HL-60/S4 treated with phorbol 12-myristate 13-acetate at 8.2 ng/mL for 4 days and 3 days (cell line): Measurements from ENCODE around the gene MAPK13.

ENCODE experiments used
- in situ Hi-C: fragments of 300-500 bp; cut with MboI; formaldehyde crosslinking; loops from 2 replicates; pipeline ENCODE4 v1.15.0; 2022; ENCODE audit warnings: low sequenced_read_pairs

The MAPK13 gene

DNA sequence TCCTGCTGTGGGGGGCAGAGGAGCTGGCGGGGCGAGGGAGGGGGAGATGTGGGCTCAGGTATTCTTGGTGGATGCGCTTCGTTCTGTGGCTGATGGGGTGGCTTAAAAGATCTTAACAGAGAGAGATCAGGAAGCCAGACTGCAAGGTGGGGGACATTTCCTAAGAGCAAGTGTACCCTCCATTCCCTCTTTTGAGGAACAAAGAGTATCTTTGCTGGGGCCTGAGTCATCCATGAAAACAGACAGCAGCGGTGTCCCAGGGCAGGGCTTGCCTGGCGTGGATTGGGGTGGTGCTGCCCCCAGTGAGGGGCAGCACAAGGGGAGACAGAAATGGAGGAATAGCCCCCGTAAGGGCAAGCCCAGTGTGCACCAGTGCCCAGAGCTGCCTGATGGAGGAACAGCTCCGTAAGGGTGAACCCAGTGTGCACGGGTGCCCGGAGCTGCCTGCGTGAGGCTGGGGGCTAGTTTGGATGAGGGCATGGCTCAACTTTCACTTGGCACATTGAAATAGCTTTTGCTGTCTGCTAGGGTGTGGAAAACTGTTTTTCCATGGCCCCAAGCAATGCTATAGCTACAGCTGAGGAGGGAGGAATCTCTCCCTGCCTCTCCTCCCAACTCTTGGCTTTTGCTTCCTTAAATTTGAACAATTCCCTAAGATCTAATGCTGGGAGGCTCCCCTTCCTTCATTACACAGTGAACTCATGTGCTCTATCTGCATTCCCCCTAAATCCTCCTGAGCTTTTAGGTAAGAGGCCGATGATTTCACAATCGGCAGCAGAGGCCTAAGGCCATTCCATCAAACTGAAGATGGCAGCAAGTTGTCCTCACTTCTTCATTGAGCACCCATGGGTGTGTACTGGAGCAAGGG, 12.9 kb downstream of the MAPK13 start:
- in situ Hi-C loops: no loop called here

DNA sequence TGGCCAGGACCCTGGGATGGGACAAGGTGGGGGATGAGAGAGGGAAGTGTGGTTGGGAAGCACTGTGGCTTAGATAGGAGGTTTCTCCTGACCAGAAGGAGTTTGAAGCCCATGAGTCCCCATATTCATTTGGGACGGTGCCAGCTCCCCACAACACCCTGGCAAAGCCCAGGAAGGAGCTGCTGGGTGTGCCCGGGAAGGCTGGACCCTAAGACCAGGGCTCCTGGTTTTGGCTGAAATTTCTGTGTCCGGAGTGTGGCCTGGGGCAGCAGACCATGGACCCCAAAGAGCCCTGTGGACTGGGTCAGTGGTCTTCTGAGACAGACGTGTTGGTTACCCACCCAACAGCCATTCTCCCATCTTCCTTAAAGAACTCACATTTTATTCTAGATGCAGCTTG, 15.2 kb downstream of the MAPK13 start:
- in situ Hi-C loops: no loop called here

DNA sequence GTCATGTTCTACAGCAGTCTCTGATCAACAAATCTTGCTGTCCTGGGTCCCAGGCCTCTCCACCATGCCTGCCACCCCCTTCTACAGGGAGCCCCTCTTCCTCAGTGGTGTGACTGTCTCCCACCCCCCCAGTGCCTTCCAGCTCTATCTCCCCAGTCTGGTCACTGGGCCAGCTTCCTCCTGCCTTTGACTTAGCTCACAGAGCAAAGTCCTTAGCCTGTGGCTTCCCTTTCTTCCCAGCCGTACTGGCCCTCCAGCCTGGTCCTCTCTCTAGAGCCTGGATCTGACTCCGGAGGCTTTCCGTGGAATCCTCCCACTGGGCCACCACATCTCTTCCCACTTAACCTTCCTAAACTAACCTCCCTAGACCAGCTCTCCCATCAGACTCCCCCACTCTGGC, 17.0 kb downstream of the MAPK13 start:
- in situ Hi-C loops: no loop called here

DNA sequence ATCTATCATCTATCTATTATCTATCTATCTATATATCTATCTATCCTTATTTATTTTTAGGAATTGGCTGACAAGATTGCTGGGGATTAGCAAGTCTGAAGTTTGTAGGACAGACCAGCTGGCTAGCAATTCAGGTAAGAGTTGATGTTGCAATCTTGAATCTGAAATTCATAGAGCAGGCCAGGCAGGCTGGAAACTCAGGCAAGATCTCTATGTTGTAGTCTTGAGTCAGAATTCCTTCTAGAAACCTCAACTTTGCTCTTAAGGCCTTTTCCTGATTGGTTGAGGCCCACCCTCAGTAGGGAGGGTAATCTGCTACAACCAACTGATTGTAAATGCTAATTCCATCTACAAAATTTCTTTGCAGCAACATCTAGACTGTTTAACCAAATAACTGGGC, 19.2 kb downstream of the MAPK13 start:
- in situ Hi-C loops: no loop called here

DNA sequence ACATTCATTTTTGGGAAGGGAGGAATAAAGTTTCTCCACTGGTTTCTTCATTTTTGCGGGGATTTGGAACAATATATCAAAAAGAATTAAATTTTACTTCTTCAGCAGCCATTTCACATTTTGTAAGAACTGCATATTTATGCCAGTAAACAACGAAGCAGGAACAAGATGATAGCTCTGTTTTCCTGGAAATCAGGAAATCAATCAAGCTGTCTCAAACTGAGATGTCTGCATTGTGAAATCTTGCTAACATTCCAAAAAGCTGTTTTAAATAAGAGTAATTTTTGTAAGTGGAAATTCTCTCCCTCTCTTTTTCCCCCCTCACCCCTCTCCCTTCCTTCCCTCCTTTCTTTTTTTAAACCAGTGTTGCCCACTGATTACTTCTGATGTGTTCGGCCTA, 20.0 kb downstream of the MAPK13 start:
- in situ Hi-C loops: no loop called here

DNA sequence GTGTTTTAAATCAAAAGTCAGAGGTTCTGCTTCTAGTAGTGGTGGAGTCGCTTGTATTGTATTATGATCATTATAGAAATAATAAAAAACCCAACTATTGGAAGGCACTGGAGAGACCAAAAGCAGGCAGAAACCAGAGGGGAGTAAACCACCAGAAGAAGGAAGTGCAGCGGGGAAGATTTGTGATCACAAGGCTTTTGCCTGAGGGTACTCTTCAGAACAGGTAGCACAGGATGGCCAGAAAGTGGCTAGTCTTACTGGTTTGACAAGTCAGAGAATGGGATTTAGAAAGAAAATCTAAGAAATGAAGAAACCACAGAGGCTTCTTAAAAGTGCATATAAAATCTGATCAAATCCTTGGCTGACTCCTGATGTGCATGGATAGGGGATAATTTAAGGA, 24.0 kb downstream of the MAPK13 start:
- in situ Hi-C loops: no loop called here

DNA sequence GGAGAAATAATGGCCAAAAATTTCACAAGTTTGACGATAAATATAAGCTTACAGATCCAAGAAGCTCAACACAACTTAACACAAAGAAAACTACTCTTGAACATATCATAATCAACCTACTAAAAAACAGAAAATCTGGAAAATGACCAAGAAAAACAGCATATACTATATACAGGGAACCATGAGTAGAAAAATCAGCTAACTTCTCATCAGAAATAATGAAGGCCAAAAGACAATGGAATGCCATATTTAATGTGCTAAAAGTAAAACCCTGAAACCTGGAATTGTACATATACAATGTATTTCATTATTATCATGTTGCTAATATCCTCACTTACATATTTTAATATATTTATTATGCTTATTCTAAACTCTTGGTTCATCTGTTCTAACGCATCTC, 25.3 kb downstream of the MAPK13 start:
- in situ Hi-C loops: no loop called here

DNA sequence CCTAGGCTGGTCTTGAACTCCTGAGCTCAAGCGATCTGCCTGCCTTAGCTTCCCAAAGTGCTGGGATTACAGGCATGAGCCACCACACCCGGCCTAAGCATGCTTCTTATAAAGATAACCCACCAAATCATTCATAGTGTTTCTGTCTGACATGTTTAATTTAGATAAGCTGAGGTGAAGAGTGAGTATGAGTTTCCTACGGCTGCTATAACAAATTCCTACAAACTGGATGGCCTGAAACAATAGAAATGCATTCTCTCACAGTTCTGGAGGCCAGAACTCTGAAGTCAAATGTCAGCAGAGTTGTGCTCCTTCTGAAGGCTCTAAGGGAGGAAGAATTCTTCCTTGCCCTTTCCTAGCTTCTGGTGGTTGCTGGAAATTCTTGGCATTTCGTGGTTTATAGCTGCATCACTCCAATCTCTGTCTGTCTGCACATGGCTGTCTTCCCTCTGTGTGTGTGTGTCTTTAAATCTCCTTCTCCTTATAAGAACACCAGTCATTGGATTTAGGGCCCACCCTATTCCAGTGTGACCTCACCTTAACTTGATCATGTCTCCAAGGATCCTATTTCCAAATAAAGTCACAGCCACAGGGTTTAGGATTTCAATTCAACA, 29.9 kb downstream of the MAPK13 start:
- in situ Hi-C loops: no loop called here

DNA sequence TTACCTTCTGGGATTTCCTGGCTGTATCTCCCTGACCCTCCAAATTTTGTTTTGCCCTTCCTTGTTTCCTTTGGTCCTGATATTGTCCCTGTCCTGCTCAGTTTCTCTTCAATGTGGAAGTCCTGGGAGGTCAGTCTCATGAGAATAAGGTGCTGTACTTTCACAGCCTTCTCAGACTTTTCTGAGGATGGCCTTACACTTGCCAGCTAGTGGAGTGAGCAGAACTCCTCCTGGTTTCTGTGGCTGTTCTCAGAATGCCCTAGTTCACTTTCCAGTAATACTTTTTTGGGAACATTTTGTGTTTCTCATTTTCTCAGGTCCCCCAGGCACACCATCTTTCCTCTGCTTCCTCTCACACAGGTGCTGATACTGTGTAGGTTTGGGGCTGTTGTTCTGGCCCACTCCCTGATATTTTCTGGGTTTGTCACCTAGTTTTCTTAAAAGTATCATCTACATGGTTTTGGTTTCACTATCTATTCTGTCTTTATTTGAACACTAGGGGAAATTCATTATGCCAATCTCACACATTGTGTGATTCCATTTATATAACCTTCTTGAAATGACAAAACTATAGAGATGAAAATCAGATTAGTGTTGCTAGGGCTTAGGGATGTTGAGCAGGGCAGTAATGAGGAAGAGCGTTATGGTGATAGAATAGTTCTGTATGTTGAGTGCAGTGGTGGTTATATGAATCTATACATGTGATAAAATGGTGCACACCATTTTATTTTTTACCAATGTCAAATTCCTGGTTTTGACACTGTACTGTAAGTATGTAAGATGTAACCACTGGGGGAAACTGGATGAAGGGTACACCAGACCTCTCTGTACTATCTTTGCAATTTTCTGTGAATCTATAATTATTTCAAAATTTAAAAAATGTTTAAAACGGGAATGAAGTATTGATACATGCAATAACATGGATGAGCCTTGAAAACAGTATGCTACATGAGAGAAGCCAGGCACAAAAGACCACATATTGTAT, 39.0 kb downstream of the MAPK13 start:
- in situ Hi-C loops: no loop called here

DNA sequence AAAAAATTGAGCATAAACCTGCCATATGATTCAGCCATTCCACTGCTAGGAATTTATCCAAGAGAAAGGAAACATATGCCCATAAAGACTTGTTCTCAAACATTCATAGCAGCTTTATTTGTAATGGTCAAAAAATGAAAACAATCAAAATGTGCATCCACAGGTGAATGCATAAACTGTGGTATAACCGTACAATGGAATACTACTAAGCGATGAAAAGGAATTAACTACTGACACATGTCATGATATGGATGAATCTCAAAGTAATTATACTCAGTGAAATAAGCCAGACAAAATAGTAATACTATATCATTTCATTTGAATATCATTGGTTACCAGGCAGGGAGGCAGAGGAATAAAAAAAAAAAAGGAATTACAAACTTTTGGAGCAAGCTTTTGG, 40.4 kb downstream of the MAPK13 start:
- in situ Hi-C loops: no loop called here

DNA sequence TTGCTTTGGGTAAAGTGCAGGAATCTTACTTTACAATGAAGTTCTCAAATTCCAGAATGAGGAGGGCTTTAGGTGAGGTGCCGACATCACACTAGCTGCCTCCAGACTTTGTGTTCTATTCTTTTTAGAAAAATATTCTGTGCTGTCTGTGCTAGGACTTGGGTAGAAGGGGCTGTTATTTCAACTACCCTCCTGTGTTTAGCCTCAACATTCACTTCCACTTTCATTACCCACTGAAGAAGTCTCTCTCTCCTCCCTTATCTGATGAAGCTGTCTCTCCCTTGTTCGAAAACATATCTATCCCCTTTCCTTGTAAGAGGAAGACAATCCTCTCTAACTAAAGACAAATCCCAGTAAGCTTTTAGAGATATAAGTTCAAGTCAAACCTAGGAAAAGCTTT, 41.3 kb downstream of the MAPK13 start:
- in situ Hi-C loops: no loop called here

DNA sequence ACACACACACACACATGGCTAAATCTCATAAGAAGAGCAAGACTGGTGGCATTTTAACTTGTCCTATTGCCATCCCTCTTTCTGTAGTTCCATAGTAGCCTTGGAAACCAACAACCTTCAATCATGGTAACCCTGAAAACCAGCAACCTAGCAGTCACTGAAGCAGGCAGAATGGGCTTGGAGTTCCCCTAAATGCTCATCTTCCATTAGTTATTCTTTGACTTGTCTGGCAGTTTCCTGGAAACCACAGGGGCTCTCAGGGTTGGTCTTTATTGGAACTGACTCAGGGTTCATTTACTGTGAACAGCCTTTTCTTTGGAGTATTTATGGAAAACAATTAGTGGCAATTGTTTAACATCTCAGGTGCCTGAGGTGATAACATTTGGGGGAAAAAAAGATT, 46.9 kb downstream of the MAPK13 start:
- in situ Hi-C loops: no loop called here

DNA sequence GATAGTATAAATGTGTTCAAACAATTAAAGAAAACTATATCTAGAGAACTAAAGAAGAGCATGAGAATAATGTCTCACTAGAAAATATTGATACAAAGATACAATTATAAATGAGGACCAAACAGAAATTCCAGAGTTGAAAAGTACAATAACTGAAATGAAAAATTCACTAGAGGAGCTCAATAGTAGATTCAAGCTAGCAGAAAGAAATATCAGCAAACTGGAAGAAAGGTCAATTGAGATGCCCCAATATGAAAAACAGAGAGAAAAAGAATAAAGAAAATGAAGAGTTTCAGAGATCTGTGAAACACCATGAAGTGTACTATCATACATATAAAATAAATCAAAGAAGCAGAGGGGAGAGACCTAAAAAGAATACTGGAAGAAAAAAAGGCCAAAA, 48.2 kb downstream of the MAPK13 start:
- in situ Hi-C loops: no loop called here

DNA sequence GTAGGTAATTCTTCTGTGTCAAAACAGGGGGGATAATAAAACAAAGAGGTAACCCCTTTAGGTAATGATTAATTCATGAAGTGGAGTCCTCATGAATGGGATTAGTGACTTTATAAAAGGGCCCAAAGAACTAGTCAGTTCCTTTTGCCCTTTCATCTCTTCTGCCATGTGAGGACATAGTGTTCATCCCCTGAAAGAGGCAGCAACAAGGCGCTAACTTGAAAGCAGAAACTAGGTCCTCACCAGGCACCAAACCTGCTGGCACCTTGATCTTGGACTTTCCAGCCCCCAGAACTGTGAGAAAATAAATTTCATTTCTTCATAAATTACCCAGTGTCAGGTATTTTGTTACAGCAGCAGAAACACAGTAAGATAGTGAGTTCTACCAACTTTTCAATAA, 49.8 kb downstream of the MAPK13 start:
- in situ Hi-C loops: no loop called here

DNA sequence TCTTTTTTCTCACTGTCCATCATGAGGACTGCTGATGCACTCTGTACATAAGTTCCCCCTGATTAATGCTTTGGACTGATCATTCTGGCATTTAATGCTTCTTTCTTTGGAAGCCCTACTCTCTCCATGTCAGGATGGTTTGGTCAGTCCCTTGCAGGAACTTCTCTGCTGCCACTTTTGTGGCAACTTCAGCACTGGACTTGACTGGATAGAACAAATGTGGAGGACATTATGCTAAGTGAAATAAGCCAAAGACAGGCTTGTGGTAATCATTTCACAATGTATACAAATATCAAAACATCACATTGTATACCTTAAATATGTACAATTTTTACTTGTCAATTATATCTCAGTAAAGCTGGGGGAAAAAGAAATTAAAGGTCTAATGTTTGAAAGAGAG, 54.0 kb downstream of the MAPK13 start:
- in situ Hi-C loops: no loop called here

DNA sequence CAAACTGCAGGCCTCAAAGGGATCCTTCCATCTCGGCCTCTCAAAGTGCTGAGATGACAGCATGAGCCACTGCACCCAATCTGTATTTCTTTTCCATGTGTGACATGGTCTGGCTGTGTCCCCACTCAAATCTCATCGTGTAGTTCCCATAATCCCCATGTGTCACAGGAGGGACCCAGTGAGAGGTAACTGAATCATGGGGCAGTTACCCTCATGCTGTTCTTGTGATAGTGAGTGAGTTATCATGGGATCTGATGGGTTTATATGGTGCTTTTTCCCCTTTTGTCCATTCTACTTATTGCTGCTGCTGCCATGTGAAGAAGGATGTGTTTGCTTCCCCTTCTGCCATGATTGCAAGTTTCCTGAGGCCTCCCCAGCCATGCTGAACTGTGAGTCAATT, 55.9 kb downstream of the MAPK13 start:
- in situ Hi-C loops: no loop called here

DNA sequence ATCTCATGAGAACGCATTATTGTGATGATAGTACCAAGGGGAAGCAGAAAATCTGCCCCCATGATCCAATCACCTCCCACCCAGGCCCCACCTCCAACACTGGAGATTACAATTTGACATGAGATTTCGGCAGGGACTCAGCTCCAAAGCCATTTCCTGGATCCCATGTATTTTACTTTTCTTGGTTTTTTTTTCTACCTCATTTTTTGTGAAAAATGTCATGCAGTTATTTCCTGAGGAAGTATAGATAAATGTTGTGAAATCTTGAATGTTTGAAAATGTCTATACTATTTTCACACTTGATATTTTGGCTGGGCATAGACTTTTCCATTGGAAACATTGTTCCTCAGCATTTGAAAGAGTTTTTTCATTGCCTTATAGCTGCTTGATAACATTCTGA, 57.1 kb downstream of the MAPK13 start:
- in situ Hi-C loops: no loop called here
